Esophagus muscularis mucosa (tissue), 3 donors: ENCODE measurements around the gene DDX3X.

Source experiments
- CTCF ChIP-seq, 3 experiments: fragments of 200-600 bp in 2 of 3; fragments of 450-650 bp in 1 of 3; sonication (generic) in 2 of 3; IDR thresholded peaks; one replicate each; pipeline ENCODE4 v1.5.1; 2017 to 2019; ENCODE audit warnings: antibody characterized with exemption in 3 of 3, mild to moderate bottlenecking in 2 of 3, moderate library complexity in 1 of 3
- POLR2AphosphoS5 ChIP-seq, 2 donors: sonication (generic); formaldehyde crosslinking; IDR thresholded peaks; one replicate each; pipeline ENCODE4 v1.6.1; 2017; ENCODE audit warnings: antibody characterized with exemption in 2 of 2

- TF ChIP-seq CTCF (IDR thresholded peaks at IDR 0.05): no peak
- TF ChIP-seq POLR2AphosphoS5 (IDR thresholded peaks at IDR 0.05): no peak
Measured at GRCh38 chrX:41308884-41309647, 24.9 kb upstream of the DDX3X start.
